ENCODE data around the gene CD6. TPM values are rescaled to one million over a fixed set of nuclear protein-coding genes. Genes with fewer than 3 reads are reported as not detected.

The CD6 gene
- total RNA-seq, 6 experiments from 2014 or later = 0.29 to 2.4 (median 0.52) TPM

GRCh38 chr11:60950024-60950423 is 21.5 kb upstream of the CD6 start:
- H3K4me1 ChIP-seq = peaks cover 0 to 5% (median 2%) of the 10 kb centered on the region in 4 donors
- H3K4me3 ChIP-seq = peak overlapping the region in 2 of 3 donors; percentile 41 to 61
- H3K27me3 ChIP-seq = no peaks in the 10 kb centered on the region
- H3K9me3 ChIP-seq = no peaks in the 10 kb centered on the region
- H3K27ac ChIP-seq = no peak overlapping the region
- ATAC-seq (no peak), DNase-seq (no peak)
- no peaks in the 10 kb centered on the region for H3K36me3 ChIP-seq
- TF ChIP-seq CTCF (IDR thresholded peaks at IDR 0.05) (no peak), POLR2A (IDR thresholded peaks at IDR 0.05) (no peak)
- 72% methylated on average over 3 of the region's 6 CpGs for WGBS (ENCODE audit: insufficient coverage, low coverage, low lambda C conversion rate, missing lambda C conversion rate)
- intact Hi-C loops (cut with DNase I) = no loop called here

- TF ChIP-seq POLR2A (IDR thresholded peaks at IDR 0.05) (no peak), CTCF (IDR thresholded peaks at IDR 0.05) (no peak)
- DNase-seq = peak in 1 of 3 donors; percentile 48
- peak overlapping the region; percentile 51 to 75 (median 70) for H3K27ac ChIP-seq
Observed at GRCh38 chr11:60950933-60951605, 20.4 kb upstream of the CD6 start.

GRCh38 chr11:60951606-60951903 is 19.9 kb upstream of the CD6 start:
- TF ChIP-seq CTCF (IDR thresholded peaks at IDR 0.05) (no peak), POLR2A (IDR thresholded peaks at IDR 0.05) (no peak)
- ATAC-seq = peak; percentile 20 to 38 (median 21)
- intact Hi-C loops (cut with DNase I) = no loop called here
- Histone ChIP-seq H3K9me3 (no peaks in the 10 kb centered on the region), H3K27ac (peak overlapping the region; percentile 51 to 75 (median 70)), H3K36me3 (no peaks in the 10 kb centered on the region), H3K4me1 (peaks cover 0 to 5% (median 2%) of the 10 kb centered on the region in 4 donors), H3K4me3 (peak overlapping the region; percentile 41 to 61 (median 58)), H3K27me3 (no peaks in the 10 kb centered on the region)
- 12% methylated on average over 7 of the region's 8 CpGs for WGBS (ENCODE audit: insufficient coverage, low coverage, low lambda C conversion rate, missing lambda C conversion rate)
- no peak for DNase-seq

More at GRCh38 chr11:60950933-60951605, 20.4 kb upstream of the CD6 start:
- Histone ChIP-seq H3K36me3 (no peaks in the 10 kb centered on the region), H3K4me3 (peak overlapping the region; percentile 41 to 61 (median 58)), H3K4me1 (peaks cover 0 to 5% (median 2%) of the 10 kb centered on the region in 4 donors), H3K27me3 (no peaks in the 10 kb centered on the region), H3K9me3 (no peaks in the 10 kb centered on the region)
- WGBS (ENCODE audit: insufficient coverage, low coverage, low lambda C conversion rate, missing lambda C conversion rate) = 22% methylated on average over 12 of the region's 86 CpGs
- intact Hi-C loops (cut with DNase I) = no loop called here
- peak; percentile 12 to 42 (median 30) for ATAC-seq

- no peaks in the 10 kb centered on the region for H3K36me3 ChIP-seq
- intact Hi-C loops (cut with DNase I) = no loop called here
- H3K9me3 ChIP-seq = no peaks in the 10 kb centered on the region
- no peaks in the 10 kb centered on the region for H3K27me3 ChIP-seq
- peak; percentile 69 to 80 (median 76) for DNase-seq
- ATAC-seq = peak; percentile 74 to 77 (median 76)
- peaks cover 0 to 5% (median 2%) of the 10 kb centered on the region in 4 donors for H3K4me1 ChIP-seq
- 8% methylated on average over 18 of the region's 23 CpGs for WGBS (ENCODE audit: insufficient coverage, low coverage, low lambda C conversion rate, missing lambda C conversion rate)
- peak within 1 kb of the TSS; percentile 41 to 61 (median 58) for H3K4me3 ChIP-seq
- TF ChIP-seq POLR2A (IDR thresholded peaks at IDR 0.05) (peak; percentile 41), CTCF (IDR thresholded peaks at IDR 0.05) (no peak)
- peak within 1 kb of the TSS; percentile 51 to 75 (median 70) for H3K27ac ChIP-seq
Observed at GRCh38 chr11:60951904-60952741, 19.4 kb upstream of the CD6 start, which contains the start of gene SLC15A3. Gene SLC15A3, minus strand, starts transcription at chr11:60952176. Its CDS starts 625 bp downstream, at chr11:60951551.

Data from right lobe of liver (tissue), 6 donors.